HEK293 (cell line): ENCODE results near the gene SCRT2.

Source experiments
- CTCF ChIA-PET: fragments of 350-600 bp; formaldehyde crosslinking; extraction: SDS; loops from one replicate; lab custom pipeline; 2021; ENCODE audit warnings: antibody characterized with exemption; lab: Yijun Ruan, JAX
- POLR2A ChIA-PET: fragments of 300-600 bp; formaldehyde crosslinking; extraction: SDS; loops from one replicate; lab custom pipeline; 2020; ENCODE audit warnings: antibody characterized with exemption, inconsistent platforms; lab: Yijun Ruan, JAX
- H3K27ac ChIP-seq: fragments of 200-500 bp; sonication (Bioruptor generic); 2 replicates; pipeline ENCODE4 v1.5.1; 2014; ENCODE audit warnings: low read depth, low read length, control low read depth, inconsistent platforms; ENCODE audit errors: extremely low read depth
- H3K36me3 ChIP-seq, 2 experiments: fragments of 200-500 bp in 1 of 2; sonication (Bioruptor generic) in 1 of 2; 1 replicate in 1 of 2; 2 replicates in 1 of 2; pipeline ENCODE4 v1.5.1; 2014 to 2017; ENCODE audit warnings: inconsistent platforms in 2 of 2, low read length in 2 of 2; ENCODE audit not compliant: control insufficient read depth in 2 of 2, insufficient read depth in 1 of 2
- H3K4me1 ChIP-seq: fragments of 200-500 bp; sonication (Bioruptor generic); 2 replicates; pipeline ENCODE4 v1.5.1; 2014; ENCODE audit warnings: mild to moderate bottlenecking, low read length, inconsistent platforms; ENCODE audit not compliant: control insufficient read depth, insufficient read depth
- H3K4me3 ChIP-seq: 2 replicates; pipeline ENCODE4 v1.5.1; 2011; ENCODE audit warnings: low read depth, mild to moderate bottlenecking, control low read depth, low read length, moderate library complexity
- H3K9me3 ChIP-seq: fragments of 200-500 bp; sonication (Bioruptor generic); 2 replicates; pipeline ENCODE4 v1.5.1; 2014; ENCODE audit warnings: low read depth, low read length, inconsistent platforms; ENCODE audit not compliant: control insufficient read depth, insufficient read depth
- EGR2 ChIP-seq: fragments of 450-650 bp; formaldehyde crosslinking; IDR thresholded peaks from 2 replicates; pipeline ENCODE4 v1.5.1; 2016; ENCODE audit warnings: low read depth, missing biosample characterization, missing genetic modification characterization
- IKZF3 ChIP-seq: fragments of 450-650 bp; IDR thresholded peaks from 2 replicates; pipeline ENCODE4 v1.5.0; 2018; ENCODE audit warnings: missing biosample characterization, mild to moderate bottlenecking, missing genetic modification characterization, moderate library complexity
- PRDM4 ChIP-seq: fragments of 450-650 bp; formaldehyde crosslinking; IDR thresholded peaks from 2 replicates; pipeline ENCODE4 v1.5.1; 2017; ENCODE audit warnings: missing biosample characterization, missing genetic modification characterization
- PRDM6 ChIP-seq: fragments of 450-650 bp; formaldehyde crosslinking; IDR thresholded peaks from 2 replicates; pipeline ENCODE4 v1.5.1; 2017; ENCODE audit warnings: missing biosample characterization, missing genetic modification characterization
- SP7 ChIP-seq: fragments of 450-650 bp; formaldehyde crosslinking; IDR thresholded peaks from 2 replicates; pipeline ENCODE4 v1.5.1; 2016; ENCODE audit warnings: missing biosample characterization, missing genetic modification characterization
- ZFHX2 ChIP-seq: fragments of 450-650 bp; formaldehyde crosslinking; conservative IDR thresholded peaks from 2 replicates; pipeline ENCODE4 v1.5.1; 2016; ENCODE audit warnings: missing biosample characterization, missing genetic modification characterization
- ZNF112 ChIP-seq: fragments of 450-650 bp; formaldehyde crosslinking; IDR thresholded peaks from 2 replicates; pipeline ENCODE4 v1.5.0; 2017; ENCODE audit warnings: missing biosample characterization, missing genetic modification characterization
- ZNF211 ChIP-seq: fragments of 450-650 bp; formaldehyde crosslinking; IDR thresholded peaks from 2 replicates; pipeline ENCODE4 v1.5.1; 2016; ENCODE audit warnings: low read depth, missing biosample characterization, missing genetic modification characterization
- ZNF280D ChIP-seq: fragments of 450-650 bp; formaldehyde crosslinking; IDR thresholded peaks from 2 replicates; pipeline ENCODE4 v1.5.1; 2016; ENCODE audit warnings: missing biosample characterization, missing genetic modification characterization
- ZNF391 ChIP-seq: fragments of 450-650 bp; formaldehyde crosslinking; IDR thresholded peaks from 2 replicates; pipeline ENCODE4 v1.5.1; 2016; ENCODE audit warnings: low read depth, missing biosample characterization, missing genetic modification characterization, borderline replicate concordance
- ZNF544 ChIP-seq: fragments of 450-650 bp; formaldehyde crosslinking; IDR thresholded peaks from 2 replicates; pipeline ENCODE4 v1.5.0; 2017; ENCODE audit warnings: missing biosample characterization, missing genetic modification characterization
- ZNF624 ChIP-seq: fragments of 450-650 bp; formaldehyde crosslinking; IDR thresholded peaks from 2 replicates; pipeline ENCODE4 v1.5.1; 2017; ENCODE audit warnings: missing biosample characterization, missing genetic modification characterization
- ZNF664 ChIP-seq: fragments of 450-650 bp; formaldehyde crosslinking; IDR thresholded peaks from 2 replicates; pipeline ENCODE4 v1.5.1; 2016; ENCODE audit warnings: missing biosample characterization, missing genetic modification characterization
- TF ChIP-seq, protein P1 (sequence below): fragments of 450-650 bp; formaldehyde crosslinking; IDR thresholded peaks from 2 replicates; pipeline ENCODE4 v1.5.1; 2016; ENCODE audit warnings: missing biosample characterization, missing genetic modification characterization
- TF ChIP-seq, protein P2 (sequence below): fragments of 450-650 bp; formaldehyde crosslinking; optimal IDR thresholded peaks from 2 replicates; pipeline ENCODE3; 2016; ENCODE audit warnings: missing biosample characterization, mild to moderate bottlenecking, missing genetic modification characterization

The SCRT2 gene

GRCh38 chr20:658202-658601, 17.4 kb downstream of the SCRT2 start:
- TF ChIP-seq IKZF3 (tag by site-specific recombination) (no peak), ZNF211 (tag by site-specific recombination) (no peak)
- TF ChIP-seq, protein P1, sequence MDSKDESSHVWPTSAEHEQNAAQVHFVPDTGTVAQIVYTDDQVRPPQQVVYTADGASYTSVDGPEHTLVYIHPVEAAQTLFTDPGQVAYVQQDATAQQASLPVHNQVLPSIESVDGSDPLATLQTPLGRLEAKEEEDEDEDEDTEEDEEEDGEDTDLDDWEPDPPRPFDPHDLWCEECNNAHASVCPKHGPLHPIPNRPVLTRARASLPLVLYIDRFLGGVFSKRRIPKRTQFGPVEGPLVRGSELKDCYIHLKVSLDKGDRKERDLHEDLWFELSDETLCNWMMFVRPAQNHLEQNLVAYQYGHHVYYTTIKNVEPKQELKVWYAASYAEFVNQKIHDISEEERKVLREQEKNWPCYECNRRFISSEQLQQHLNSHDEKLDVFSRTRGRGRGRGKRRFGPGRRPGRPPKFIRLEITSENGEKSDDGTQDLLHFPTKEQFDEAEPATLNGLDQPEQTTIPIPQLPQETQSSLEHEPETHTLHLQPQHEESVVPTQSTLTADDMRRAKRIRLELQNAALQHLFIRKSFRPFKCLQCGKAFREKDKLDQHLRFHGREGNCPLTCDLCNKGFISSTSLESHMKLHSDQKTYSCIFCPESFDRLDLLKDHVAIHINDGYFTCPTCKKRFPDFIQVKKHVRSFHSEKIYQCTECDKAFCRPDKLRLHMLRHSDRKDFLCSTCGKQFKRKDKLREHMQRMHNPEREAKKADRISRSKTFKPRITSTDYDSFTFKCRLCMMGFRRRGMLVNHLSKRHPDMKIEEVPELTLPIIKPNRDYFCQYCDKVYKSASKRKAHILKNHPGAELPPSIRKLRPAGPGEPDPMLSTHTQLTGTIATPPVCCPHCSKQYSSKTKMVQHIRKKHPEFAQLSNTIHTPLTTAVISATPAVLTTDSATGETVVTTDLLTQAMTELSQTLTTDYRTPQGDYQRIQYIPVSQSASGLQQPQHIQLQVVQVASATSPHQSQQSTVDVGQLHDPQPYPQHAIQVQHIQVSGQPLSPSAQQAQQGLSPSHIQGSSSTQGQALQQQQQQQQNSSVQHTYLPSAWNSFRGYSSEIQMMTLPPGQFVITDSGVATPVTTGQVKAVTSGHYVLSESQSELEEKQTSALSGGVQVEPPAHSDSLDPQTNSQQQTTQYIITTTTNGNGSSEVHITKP = peak; percentile 87
- Histone ChIP-seq H3K4me1 (no peaks in the 10 kb centered on the region), H3K36me3 (no peaks in the 10 kb centered on the region), H3K9me3 (no peaks in the 10 kb centered on the region), H3K4me3 (no peak overlapping the region), H3K27ac (no peak overlapping the region)
- POLR2A ChIA-PET = no interaction called here
- CTCF ChIA-PET = interaction anchor here (1.0 to 5.4 kb wide), 3 partner anchors 8 to 96 kb away, joined by 3 to 81 read pairs (median 10); no protein-coding TSS in a partner anchor

DNA sequence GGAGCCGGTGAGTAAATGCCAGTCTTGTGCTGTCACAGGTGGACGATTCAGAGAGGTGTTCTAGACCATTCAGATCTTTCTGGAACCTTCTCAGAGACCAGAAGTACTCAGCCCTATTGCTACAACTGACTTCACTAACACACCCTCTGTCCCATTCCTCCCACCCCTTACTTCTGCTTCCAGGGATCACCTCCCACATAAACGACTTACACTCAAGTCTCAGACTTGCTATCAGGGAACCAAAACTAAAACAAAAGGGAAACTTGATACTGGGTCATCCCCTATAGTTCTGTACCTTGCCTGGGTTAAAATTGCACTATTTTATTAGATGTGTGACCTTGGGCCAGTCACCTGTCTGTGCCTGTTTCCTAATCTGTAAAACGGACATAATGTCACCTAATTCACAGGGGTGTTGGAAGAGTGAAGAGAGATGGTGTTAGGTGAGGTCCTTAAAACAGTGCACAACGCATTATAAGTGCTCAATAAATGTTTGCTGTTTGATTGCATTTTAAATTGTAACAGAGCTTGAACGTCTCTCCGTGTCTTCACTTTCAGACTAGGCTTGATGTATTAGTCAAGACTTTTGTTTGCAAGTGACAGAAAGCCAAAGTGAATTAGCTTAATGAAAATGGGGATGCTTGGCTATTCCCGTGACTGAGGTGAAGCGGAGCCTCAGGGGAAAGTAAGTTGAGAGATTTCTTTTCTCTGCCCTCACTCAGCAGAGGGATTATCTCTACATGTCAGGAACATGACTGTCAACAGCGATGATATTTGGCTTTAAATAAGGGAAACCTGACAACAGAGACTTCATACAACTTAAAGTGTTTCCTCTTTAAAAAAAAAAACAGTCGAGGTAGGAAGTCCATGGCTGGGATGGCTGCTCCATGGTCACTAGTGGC, 19.6 kb downstream of the SCRT2 start:
- ChIA-PET POLR2A (interaction anchor here (1.2 kb wide), 1 partner anchor 13 kb away, joined by 3 read pairs; no protein-coding TSS in a partner anchor), CTCF (interaction anchor here (0.7 to 5.4 kb wide), 4 partner anchors 10 to 95 kb away, joined by 3 to 81 read pairs (median 8); no protein-coding TSS in a partner anchor)
- H3K27ac ChIP-seq = no peak overlapping the region

DNA sequence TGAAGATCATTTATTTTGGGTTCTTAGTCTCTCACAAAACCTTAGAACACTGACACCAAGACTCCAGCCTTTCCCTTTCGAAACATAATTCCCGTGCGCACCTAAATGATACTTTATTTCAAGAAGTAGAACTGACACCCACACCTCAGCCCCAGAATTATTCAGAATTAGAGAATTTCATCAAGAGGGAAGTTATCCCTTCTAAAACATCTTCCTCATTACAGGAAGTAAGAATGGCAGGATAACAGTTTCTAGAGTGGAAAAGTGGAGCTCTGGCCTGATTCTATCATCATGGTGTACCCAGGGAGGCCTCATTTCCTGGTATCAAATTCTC, 21.2 kb downstream of the SCRT2 start:
- no peak overlapping the region for H3K4me3 ChIP-seq
- no peak overlapping the region for H3K27ac ChIP-seq
- ChIA-PET CTCF (interaction anchor here (0.7 to 5.4 kb wide), 5 partner anchors 9 to 84 kb away, joined by 3 to 81 read pairs (median 4); no protein-coding TSS in a partner anchor), POLR2A (no interaction called here)
- H3K4me1 ChIP-seq = no peaks in the 10 kb centered on the region
- H3K36me3 ChIP-seq = peaks cover 3 to 19% of the 10 kb centered on the region in 2 experiments; a peak in 2 of 3 replicates
- H3K9me3 ChIP-seq = no peaks in the 10 kb centered on the region
- TF ChIP-seq, protein P2, sequence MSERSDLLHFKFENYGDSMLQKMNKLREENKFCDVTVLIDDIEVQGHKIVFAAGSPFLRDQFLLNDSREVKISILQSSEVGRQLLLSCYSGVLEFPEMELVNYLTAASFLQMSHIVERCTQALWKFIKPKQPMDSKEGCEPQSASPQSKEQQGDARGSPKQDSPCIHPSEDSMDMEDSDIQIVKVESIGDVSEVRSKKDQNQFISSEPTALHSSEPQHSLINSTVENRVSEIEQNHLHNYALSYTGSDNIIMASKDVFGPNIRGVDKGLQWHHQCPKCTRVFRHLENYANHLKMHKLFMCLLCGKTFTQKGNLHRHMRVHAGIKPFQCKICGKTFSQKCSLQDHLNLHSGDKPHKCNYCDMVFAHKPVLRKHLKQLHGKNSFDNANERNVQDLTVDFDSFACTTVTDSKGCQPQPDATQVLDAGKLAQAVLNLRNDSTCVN (tag by site-specific recombination) = no peak
- TF ChIP-seq PRDM4 (tag by site-specific recombination) (no peak), SP7 (tag by site-specific recombination) (no peak), ZNF112 (tag by site-specific recombination) (no peak), ZNF391 (no peak), ZNF624 (tag by site-specific recombination) (no peak), PRDM6 (tag by site-specific recombination) (no peak)

More for the DNA sequence above, 19.6 kb downstream of the SCRT2 start:
- no peak overlapping the region for H3K4me3 ChIP-seq
- TF ChIP-seq ZNF544 (tag by site-specific recombination) (no peak), EGR2 (peak; percentile 72), ZFHX2 (tag by site-specific recombination) (peak; percentile 68), ZNF280D (tag by site-specific recombination) (no peak), ZNF664 (tag by site-specific recombination) (peak; percentile 49; the same call in 1 of the 2 replicates)
- peaks cover 0 to 3% of the 10 kb centered on the region in 2 experiments; a peak in 1 of 3 replicates for H3K36me3 ChIP-seq
- no peaks in the 10 kb centered on the region for H3K4me1 ChIP-seq
- no peaks in the 10 kb centered on the region for H3K9me3 ChIP-seq
